ENCODE measurements around the gene FTCDNL1.

GRCh38 chr2:199819746-199820145, 31.2 kb downstream of the FTCDNL1 start:
- no peak for TF ChIP-seq CTCF (IDR thresholded peaks at IDR 0.05; ENCODE audit: poor library complexity)
- no peak for TF ChIP-seq EZH2phosphoT487 (IDR thresholded peaks at IDR 0.05; ENCODE audit: low read depth, severe bottlenecking, unreplicated experiment)

Measured in hepatocyte (in vitro differentiated cells).